Spleen (tissue), 11 donors: ENCODE data around the gene ACOX2. TPM values are rescaled to one million over a fixed set of nuclear protein-coding genes. Genes with fewer than 3 reads are reported as not detected.

Experiments
- DNase-seq: peaks from one replicate; pipeline ENCODE4 v3.0.0-alpha.2; 2020
- H3K27ac ChIP-seq, 8 donors: fragments of 200-600 bp; sonication (generic) in 7 of 8; 1 replicate in 4 of 8; 2 replicates in 4 of 8; pipeline versions ENCODE4 v1.5.0 to v1.8.0; 2016 to 2021; ENCODE audit warnings: inconsistent platforms in 4 of 8, mild to moderate bottlenecking in 4 of 8, moderate library complexity in 1 of 8
- H3K27me3 ChIP-seq, 7 donors: fragments of 200-600 bp; sonication (generic) in 6 of 7; replicated peaks in 1 of 7; 1 replicate in 4 of 7; 2 replicates in 3 of 7; pipeline versions ENCODE4 v1.5.0 to v1.8.0; 2016 to 2021; ENCODE audit warnings: inconsistent platforms in 3 of 7, mild to moderate bottlenecking in 1 of 7
- H3K36me3 ChIP-seq, 6 donors: fragments of 200-600 bp; sonication (generic) in 5 of 6; 1 replicate in 4 of 6; 2 replicates in 2 of 6; pipeline versions ENCODE4 v1.5.0 to v1.8.0; 2016 to 2021; ENCODE audit warnings: inconsistent platforms in 2 of 6
- H3K4me1 ChIP-seq, 6 donors: fragments of 200-600 bp; sonication (generic) in 5 of 6; 1 replicate in 3 of 6; 2 replicates in 3 of 6; pipeline versions ENCODE4 v1.5.0 to v1.8.0; 2016 to 2021; ENCODE audit warnings: inconsistent platforms in 3 of 6
- H3K4me3 ChIP-seq, 8 donors: fragments of 200-600 bp; sonication (generic) in 7 of 8; 1 replicate in 4 of 8; 2 replicates in 4 of 8; pipeline versions ENCODE4 v1.5.0 to v1.8.0; 2016 to 2021; ENCODE audit warnings: inconsistent platforms in 4 of 8, mild to moderate bottlenecking in 4 of 8, moderate library complexity in 2 of 8
- H3K9me3 ChIP-seq, 8 donors: fragments of 200-600 bp; sonication (generic) in 7 of 8; 1 replicate in 4 of 8; 2 replicates in 4 of 8; pipeline versions ENCODE4 v1.5.0 to v1.8.0; 2016 to 2021; ENCODE audit warnings: inconsistent platforms in 4 of 8
- CTCF ChIP-seq, 11 experiments: fragments of 200-600 bp in 7 of 11; fragments of 450-650 bp in 4 of 11; sonication (generic) in 4 of 11; IDR thresholded peaks in 8 of 11; conservative IDR thresholded peaks in 3 of 11; 1 replicate in 7 of 11; 2 replicates in 4 of 11; pipeline versions ENCODE4 v1.4.0 to v1.8.0; 2016 to 2021; ENCODE audit warnings: antibody characterized with exemption in 11 of 11, inconsistent platforms in 4 of 11, mild to moderate bottlenecking in 1 of 11
- POLR2A ChIP-seq, 3 donors: fragments of 450-650 bp; IDR thresholded peaks; one replicate each; pipeline ENCODE4 v1.5.1; 2017; ENCODE audit warnings: antibody characterized with exemption in 3 of 3, mild to moderate bottlenecking in 1 of 3
- POLR2AphosphoS5 ChIP-seq, 3 donors: sonication (generic); formaldehyde crosslinking; IDR thresholded peaks; one replicate each; pipeline ENCODE4 v1.5.1; 2017; ENCODE audit warnings: antibody characterized with exemption in 3 of 3
- WGBS, 5 donors: extraction: QIAGEN DNeasy Blood & Tissue Kit in 3 of 5; methylation state at CpG; one replicate each; pipeline versions ENCODE4 v1.1.5 to v1.1.7; 2013 to 2018; 5-methylcytosine and 5-hydroxymethylcytosine counted together
- intact Hi-C: fragments of 100-400 bp; cut with DNase I; formaldehyde crosslinking; loops from one replicate; pipeline ENCODE4 v1.15.0; 2023; ENCODE audit warnings: low total_unique reads
- polyA plus RNA-seq, 3 donors: library from polyadenylated mRNA; stranded (reverse); fragments of 200-250 nt; gene quantifications; one replicate each; pipeline ENCODE4 v1.2.1, GENCODE V29; 2013
- total RNA-seq, 7 donors: library from RNA; depleted of rRNA in 3 of 7; stranded (reverse); fragments of >200 nt in 3 of 7; fragmentation: NEBNext Ultra II Directional in 4 of 7; extraction: Animal tissue kit (Norgen Biotek cat#: 25700) in 4 of 7; gene quantifications; one replicate each; pipeline versions ENCODE4 v1.1.0 to v1.2.1, GENCODE V29; 2016 to 2021
- donor health status: healthy with polysubstance abuse.
- donor health status: DM: no; HTN: no; CAD: no; lungs with moderate emphysema.
- donor health status: DM: no; HTN: no; CAD: no.
- donor health status: Bipolar disorder and iron deficiency.
- donor health status: healthy.
- donor health status: DM: no; HTN: no; CAD: no.
- donor health status: DM: yes; HTN: yes; CAD: no.

The ACOX2 gene
- total and polyA plus RNA-seq, 10 donors: 1.3 to 11.5 (median 5.0) TPM

- Histone ChIP-seq H3K4me1 (peaks cover 0 to 53% (median 18%) of the 10 kb centered on the region in 6 donors), H3K27ac (peak overlapping the region in 6 of 8 donors; percentile 47 to 78 (median 62)), H3K36me3 (no peaks in the 10 kb centered on the region), H3K27me3 (no peaks in the 10 kb centered on the region), H3K4me3 (no peak overlapping the region), H3K9me3 (no peaks in the 10 kb centered on the region)
- DNase-seq: no peak
- intact Hi-C loops: no loop called here
- TF ChIP-seq POLR2A (IDR thresholded peaks at IDR 0.05) (no peak), POLR2AphosphoS5 (IDR thresholded peaks at IDR 0.05) (no peak), CTCF (IDR thresholded peaks at IDR 0.05 in 8 of 11, conservative IDR thresholded peaks at IDR 0.05 in 3 of 11) (no peak)
- WGBS, 5 donors: 71 to 81% (median 72%) methylated on average over 3 of the region's 3 CpGs
These were observed 52.3 kb downstream of the ACOX2 start for GRCh38 chr3:58484722-58485069.

- Histone ChIP-seq H3K27ac (peak overlapping the region in 7 of 8 donors; percentile 13 to 78 (median 60)), H3K36me3 (no peaks in the 10 kb centered on the region), H3K9me3 (no peaks in the 10 kb centered on the region), H3K27me3 (no peaks in the 10 kb centered on the region), H3K4me1 (peaks cover 0 to 53% (median 18%) of the 10 kb centered on the region in 6 donors), H3K4me3 (no peak overlapping the region)
- WGBS, 5 donors: 55 to 76% (median 63%) methylated on average over 7 of the region's 7 CpGs
- intact Hi-C loops: no loop called here
- no peak for TF ChIP-seq POLR2A (IDR thresholded peaks at IDR 0.05)
- no peak for TF ChIP-seq CTCF (IDR thresholded peaks at IDR 0.05 in 8 of 11, conservative IDR thresholded peaks at IDR 0.05 in 3 of 11)
- TF ChIP-seq POLR2AphosphoS5 (IDR thresholded peaks at IDR 0.05): no peak
- DNase-seq: no peak
These were observed 52.8 kb downstream of the ACOX2 start for GRCh38 chr3:58484045-58484721.

GRCh38 chr3:58482917-58483636 is 53.9 kb downstream of the ACOX2 start:
- TF ChIP-seq POLR2A (IDR thresholded peaks at IDR 0.05) (no peak), POLR2AphosphoS5 (IDR thresholded peaks at IDR 0.05) (no peak), CTCF (IDR thresholded peaks at IDR 0.05 in 8 of 11, conservative IDR thresholded peaks at IDR 0.05 in 3 of 11) (no peak)
- WGBS, 5 donors: 61 to 77% (median 65%) methylated on average over 8 of the region's 8 CpGs
- intact Hi-C loops: no loop called here
- Histone ChIP-seq H3K36me3 (no peaks in the 10 kb centered on the region), H3K4me1 (peaks cover 0 to 60% (median 18%) of the 10 kb centered on the region in 6 donors), H3K4me3 (no peak overlapping the region), H3K9me3 (no peaks in the 10 kb centered on the region), H3K27me3 (no peaks in the 10 kb centered on the region), H3K27ac (peak overlapping the region in 3 of 8 donors; percentile 36 to 71 (median 60))
- DNase-seq: no peak

- DNase-seq: no peak
- peaks cover 0 to 46% (median 22%) of the 10 kb centered on the region in 6 donors for H3K4me1 ChIP-seq
- TF ChIP-seq CTCF (IDR thresholded peaks at IDR 0.05 in 8 of 11, conservative IDR thresholded peaks at IDR 0.05 in 3 of 11) (no peak), POLR2A (IDR thresholded peaks at IDR 0.05) (no peak), POLR2AphosphoS5 (IDR thresholded peaks at IDR 0.05) (no peak)
- H3K27me3 ChIP-seq: no peaks in the 10 kb centered on the region
- H3K36me3 ChIP-seq: no peaks in the 10 kb centered on the region
- H3K27ac ChIP-seq: no peak overlapping the region
- H3K9me3 ChIP-seq: no peaks in the 10 kb centered on the region
- 88 to 94% (median 91%) methylated on average over 2 of the region's 2 CpGs for WGBS, 5 donors
- intact Hi-C loops: no loop called here
- no peak overlapping the region for H3K4me3 ChIP-seq
These were observed 56.7 kb downstream of the ACOX2 start for GRCh38 chr3:58480309-58480708.
